B cell (primary cell): ENCODE data around the gene ZFAND2A. TPM values are rescaled to one million over a fixed set of nuclear protein-coding genes. Genes with fewer than 3 reads are reported as not detected.

Source experiments
- ATAC-seq: fragments of 200-7000 bp; cut with Tn5 transposase; one replicate; pipeline ENCODE4 v1.10.0; 2021; ENCODE audit warnings: low read depth, mild to moderate bottlenecking, moderate number of reproducible peaks, moderate library complexity
- CTCF ChIA-PET: fragments of 350-600 bp; sonication (Branson Sonifier 250); formaldehyde crosslinking; loops from one replicate; lab custom pipeline; 2021; ENCODE audit warnings: antibody characterized with exemption, inconsistent platforms; lab: Charles Lee
- POLR2A ChIA-PET: fragments of 350-600 bp; sonication (Branson Sonifier 250); formaldehyde crosslinking; loops from one replicate; lab custom pipeline; 2021; ENCODE audit warnings: antibody characterized with exemption; lab: Charles Lee
- DNase-seq: peaks from one replicate; pipeline ENCODE4 v3.0.0; 2013
- H2AFZ ChIP-seq: 2 replicates; pipeline ENCODE4 v1.6.1; 2012; ENCODE audit warnings: mild to moderate bottlenecking, low read depth, low read length; ENCODE audit not compliant: insufficient read depth, poor library complexity, severe bottlenecking
- H3K27ac ChIP-seq, 2 donors: 1 replicate in 1 of 2; 2 replicates in 1 of 2; pipeline ENCODE4 v1.5.1; 2012 to 2013; ENCODE audit warnings: low read length in 2 of 2, mild to moderate bottlenecking in 2 of 2, moderate library complexity in 1 of 2
- H3K27me3 ChIP-seq, 4 experiments: fragments of 200-600 bp in 1 of 4; sonication (generic) in 1 of 4; replicated peaks in 1 of 4; 1 replicate in 2 of 4; 2 replicates in 2 of 4; pipeline versions ENCODE4 v1.6.1 to v1.7.0; 2013 to 2016; ENCODE audit warnings: low read length in 3 of 4, mild to moderate bottlenecking in 2 of 4, mixed read lengths in 1 of 4, moderate library complexity in 1 of 4; ENCODE audit not compliant: insufficient read depth in 4 of 4, control insufficient read depth in 3 of 4; ENCODE audit errors: control extremely low read depth in 1 of 4
- H3K36me3 ChIP-seq, 2 experiments: replicated peaks in 1 of 2; 1 replicate in 1 of 2; 2 replicates in 1 of 2; pipeline versions ENCODE4 v1.6.1 to v1.7.1; 2013; ENCODE audit warnings: low read length in 1 of 2; ENCODE audit not compliant: insufficient read depth in 2 of 2, control insufficient read depth in 1 of 2; ENCODE audit errors: control extremely low read depth in 1 of 2, extremely low read depth in 1 of 2
- H3K4me1 ChIP-seq, 2 donors: fragments of 200-600 bp in 1 of 2; sonication (generic) in 1 of 2; 1 replicate in 1 of 2; 2 replicates in 1 of 2; pipeline versions ENCODE4 v1.5.1 to v1.6.1; 2013 to 2017; ENCODE audit warnings: low read length in 2 of 2; ENCODE audit not compliant: control insufficient read depth in 2 of 2, insufficient read depth in 2 of 2
- H3K4me2 ChIP-seq: replicated peaks from 2 replicates; pipeline ENCODE3; 2012; ENCODE audit warnings: mild to moderate bottlenecking, low read depth, low read length; ENCODE audit not compliant: poor library complexity, severe bottlenecking
- H3K4me3 ChIP-seq, 5 experiments: fragments of 200-600 bp in 1 of 5; sonication (generic) in 1 of 5; 1 replicate in 3 of 5; 2 replicates in 2 of 5; pipeline versions ENCODE4 v1.5.1 to v1.7.0; 2011 to 2016; ENCODE audit warnings: low read length in 4 of 5, mild to moderate bottlenecking in 4 of 5, low read depth in 2 of 5, control low read depth in 1 of 5, moderate library complexity in 1 of 5; ENCODE audit not compliant: insufficient read depth in 1 of 5; ENCODE audit errors: control extremely low read depth in 1 of 5, extremely low read depth in 1 of 5
- H3K79me2 ChIP-seq: fragments of 200-600 bp; sonication (generic); one replicate; pipeline ENCODE4 v1.6.0; 2016; ENCODE audit warnings: low read length; ENCODE audit not compliant: control insufficient read depth, insufficient read depth
- H3K9ac ChIP-seq: fragments of 200-600 bp; sonication (generic); 2 replicates; pipeline ENCODE4 v1.6.1; 2017; ENCODE audit warnings: mild to moderate bottlenecking, low read length, moderate library complexity
- H3K9me3 ChIP-seq, 3 donors: one replicate each; pipeline versions ENCODE4 v1.6.1 to v1.7.1; 2013; ENCODE audit warnings: low read length in 2 of 3; ENCODE audit not compliant: control insufficient read depth in 2 of 3, insufficient read depth in 1 of 3; ENCODE audit errors: control extremely low read depth in 1 of 3
- H4K20me1 ChIP-seq: 2 replicates; pipeline ENCODE4 v1.6.0; 2012; ENCODE audit warnings: mild to moderate bottlenecking, low read length; ENCODE audit not compliant: insufficient read depth, control insufficient read depth, poor library complexity, severe bottlenecking
- H3K27ac Mint-ChIP-seq: one replicate; pipeline ENCODE4 v1.8.0; 2021; ENCODE audit warnings: mixed read lengths
- H3K27me3 Mint-ChIP-seq: one replicate; pipeline ENCODE4 v1.8.0; 2021; ENCODE audit warnings: mixed read lengths
- H3K4me1 Mint-ChIP-seq: one replicate; pipeline ENCODE4 v1.8.0; 2021; ENCODE audit warnings: mixed read lengths
- H3K4me3 Mint-ChIP-seq: one replicate; pipeline ENCODE4 v1.8.0; 2021; ENCODE audit warnings: mixed read lengths
- H3K9me3 Mint-ChIP-seq: one replicate; pipeline ENCODE4 v1.8.0; 2022; ENCODE audit warnings: mixed read lengths; ENCODE audit not compliant: insufficient read depth
- CTCF ChIP-seq: fragments of 200-600 bp; IDR thresholded peaks from one replicate; pipeline ENCODE4 v1.8.0; 2022; ENCODE audit warnings: antibody characterized with exemption, mild to moderate bottlenecking
- EZH2 ChIP-seq: IDR thresholded peaks from 2 replicates; pipeline ENCODE4 v1.6.1; 2012; ENCODE audit warnings: borderline replicate concordance, low read depth, mild to moderate bottlenecking, moderate library complexity, low read length; ENCODE audit not compliant: insufficient read depth, poor library complexity, severe bottlenecking
- WGBS: methylation state at CpG from one replicate; pipeline ENCODE4 v1.1.5; 2013; ENCODE audit warnings: missing lambda C conversion rate; ENCODE audit not compliant: insufficient coverage; 5-methylcytosine and 5-hydroxymethylcytosine counted together
- intact Hi-C: fragments of 100-400 bp; cut with micrococcal nuclease; formaldehyde crosslinking; loops from one replicate; pipeline ENCODE4 v1.10.0; 2022
- polyA plus RNA-seq: library from polyadenylated mRNA; depleted of rRNA; stranded (reverse); fragments of >200 nt; gene quantifications from 2 replicates; pipeline ENCODE4 v1.2.3, GENCODE V29; 2012
- total RNA-seq, 2 donors: library from RNA; stranded (reverse); fragments of 120-200 nt in 1 of 2; gene quantifications; 1 replicate in 1 of 2; 2 replicates in 1 of 2; pipeline versions ENCODE4 v1.2.3 to v1.2.4, GENCODE V29; 2013 to 2022

ZFAND2A gene
- total and polyA plus RNA-seq, 2 donors (not counting 1 experiment from before 2014, with no cell fraction given) = 26.7 to 113 TPM

- peak overlapping the region; percentile 36 for H3K9ac ChIP-seq
- ATAC-seq (no peak), DNase-seq (no peak)
- peak overlapping the region; percentile 47 for H3K4me2 ChIP-seq
- TF ChIP-seq CTCF (no peak), EZH2 (no peak)
- Mint-ChIP-seq H3K27me3 (peaks cover 7% of the 10 kb centered on the region), H3K4me1 (peaks cover 35% of the 10 kb centered on the region), H3K9me3 (no peaks in the 10 kb centered on the region), H3K4me3 (peak overlapping the region; percentile 84), H3K27ac (no peak overlapping the region)
- H4K20me1 ChIP-seq = no peaks in the 10 kb centered on the region
- peak overlapping the region in 3 of 5 experiments; percentile 0 to 39 (median 20) for H3K4me3 ChIP-seq
- H3K27ac ChIP-seq = no peak overlapping the region
- peaks cover 0 to 5% (median 0%) of the 10 kb centered on the region in 3 donors for H3K9me3 ChIP-seq
- POLR2A ChIA-PET = interaction anchor here (2.0 to 2.2 kb wide), 2 partner anchors 18 to 34 kb away, joined by 5 to 7 read pairs; a partner anchor contains a TSS
- H3K36me3 ChIP-seq = no peaks in the 10 kb centered on the region
- peak overlapping the region; percentile 18 for H2AFZ ChIP-seq
- CTCF ChIA-PET = interaction anchor here (1.0 to 4.7 kb wide), 5 partner anchors 17 to 111 kb away, joined by 3 to 20 read pairs (median 13); partner anchors contain the start of gene GPER1
- intact Hi-C loops = loop anchor here (2.0 kb wide), 2 partner anchors 15 to 17 kb away; no protein-coding TSS in a partner anchor
- WGBS = 83% methylated on average over 20 of the region's 21 CpGs
- H3K27me3 ChIP-seq = peaks cover 0 to 6% (median 3%) of the 10 kb centered on the region in 4 experiments
- peaks cover 7 to 31% of the 10 kb centered on the region in 2 donors for H3K4me1 ChIP-seq
- H3K79me2 ChIP-seq = peaks cover 12% of the 10 kb centered on the region
These were observed 56.0 kb downstream of the ZFAND2A start for GRCh38 chr7:1103789-1104515.
